Measurements from ENCODE around the gene ZNF750.

- TF ChIP-seq CTCF (IDR thresholded peaks at IDR 0.05) (no peak), SIN3A (IDR thresholded peaks at IDR 0.05; ENCODE audit: borderline replicate concordance, insufficient read depth, low read depth, low read length) (no peak), TCF7L2 (IDR thresholded peaks at IDR 0.05; ENCODE audit: low read depth, low read length) (no peak)
- TF ChIP-seq, protein P1, sequence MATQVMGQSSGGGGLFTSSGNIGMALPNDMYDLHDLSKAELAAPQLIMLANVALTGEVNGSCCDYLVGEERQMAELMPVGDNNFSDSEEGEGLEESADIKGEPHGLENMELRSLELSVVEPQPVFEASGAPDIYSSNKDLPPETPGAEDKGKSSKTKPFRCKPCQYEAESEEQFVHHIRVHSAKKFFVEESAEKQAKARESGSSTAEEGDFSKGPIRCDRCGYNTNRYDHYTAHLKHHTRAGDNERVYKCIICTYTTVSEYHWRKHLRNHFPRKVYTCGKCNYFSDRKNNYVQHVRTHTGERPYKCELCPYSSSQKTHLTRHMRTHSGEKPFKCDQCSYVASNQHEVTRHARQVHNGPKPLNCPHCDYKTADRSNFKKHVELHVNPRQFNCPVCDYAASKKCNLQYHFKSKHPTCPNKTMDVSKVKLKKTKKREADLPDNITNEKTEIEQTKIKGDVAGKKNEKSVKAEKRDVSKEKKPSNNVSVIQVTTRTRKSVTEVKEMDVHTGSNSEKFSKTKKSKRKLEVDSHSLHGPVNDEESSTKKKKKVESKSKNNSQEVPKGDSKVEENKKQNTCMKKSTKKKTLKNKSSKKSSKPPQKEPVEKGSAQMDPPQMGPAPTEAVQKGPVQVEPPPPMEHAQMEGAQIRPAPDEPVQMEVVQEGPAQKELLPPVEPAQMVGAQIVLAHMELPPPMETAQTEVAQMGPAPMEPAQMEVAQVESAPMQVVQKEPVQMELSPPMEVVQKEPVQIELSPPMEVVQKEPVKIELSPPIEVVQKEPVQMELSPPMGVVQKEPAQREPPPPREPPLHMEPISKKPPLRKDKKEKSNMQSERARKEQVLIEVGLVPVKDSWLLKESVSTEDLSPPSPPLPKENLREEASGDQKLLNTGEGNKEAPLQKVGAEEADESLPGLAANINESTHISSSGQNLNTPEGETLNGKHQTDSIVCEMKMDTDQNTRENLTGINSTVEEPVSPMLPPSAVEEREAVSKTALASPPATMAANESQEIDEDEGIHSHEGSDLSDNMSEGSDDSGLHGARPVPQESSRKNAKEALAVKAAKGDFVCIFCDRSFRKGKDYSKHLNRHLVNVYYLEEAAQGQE (IDR thresholded peaks at IDR 0.05; ENCODE audit: insufficient read depth in 1 of 2, low read depth in 2 of 2, low read length in 1 of 2), result no peak
Measured at GRCh38 chr17:82800885-82801284, 38.9 kb downstream of the ZNF750 start.

Measured in Panc1 (cell line).